ENCODE results near the gene DCBLD2. TPM values are rescaled to one million over a fixed set of nuclear protein-coding genes. Genes with fewer than 3 reads are reported as not detected.

The DCBLD2 gene
- total and polyA plus RNA-seq, 12 donors: 9.1 to 68.2 (median 40.9) TPM

DNA sequence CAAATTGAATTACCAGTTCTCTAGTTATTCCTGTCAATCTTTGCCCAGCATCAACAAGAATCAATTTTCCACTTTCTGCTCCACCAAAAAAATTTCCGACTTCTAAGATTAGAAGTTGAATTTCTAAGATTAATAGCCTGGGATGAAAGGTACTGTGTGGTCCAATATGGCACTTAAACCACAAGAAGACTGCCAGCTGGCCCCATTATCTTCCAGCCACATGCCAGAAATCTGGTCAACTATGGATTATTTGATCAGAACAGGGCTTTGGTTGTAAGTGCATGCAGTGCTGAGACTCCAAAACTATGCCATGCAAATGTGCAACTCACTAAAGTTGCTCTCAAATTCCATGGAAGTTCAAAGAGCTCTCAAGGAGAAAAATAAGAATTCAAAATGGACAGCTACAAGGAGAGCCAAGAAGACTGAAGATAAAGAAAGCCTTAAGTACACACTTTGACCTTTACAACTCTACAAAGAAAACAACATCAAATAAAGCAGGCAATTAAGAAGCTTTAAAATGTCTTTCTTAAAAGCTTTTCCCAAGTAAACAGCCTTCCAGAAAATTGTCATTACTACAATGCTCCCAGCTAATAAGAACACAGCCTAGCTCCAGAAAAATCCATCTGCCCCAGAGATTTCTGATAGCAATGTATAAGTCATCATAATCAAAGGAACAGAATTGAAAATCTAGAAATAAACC is 74.1 kb downstream of the DCBLD2 start:
- TF ChIP-seq, protein P1, sequence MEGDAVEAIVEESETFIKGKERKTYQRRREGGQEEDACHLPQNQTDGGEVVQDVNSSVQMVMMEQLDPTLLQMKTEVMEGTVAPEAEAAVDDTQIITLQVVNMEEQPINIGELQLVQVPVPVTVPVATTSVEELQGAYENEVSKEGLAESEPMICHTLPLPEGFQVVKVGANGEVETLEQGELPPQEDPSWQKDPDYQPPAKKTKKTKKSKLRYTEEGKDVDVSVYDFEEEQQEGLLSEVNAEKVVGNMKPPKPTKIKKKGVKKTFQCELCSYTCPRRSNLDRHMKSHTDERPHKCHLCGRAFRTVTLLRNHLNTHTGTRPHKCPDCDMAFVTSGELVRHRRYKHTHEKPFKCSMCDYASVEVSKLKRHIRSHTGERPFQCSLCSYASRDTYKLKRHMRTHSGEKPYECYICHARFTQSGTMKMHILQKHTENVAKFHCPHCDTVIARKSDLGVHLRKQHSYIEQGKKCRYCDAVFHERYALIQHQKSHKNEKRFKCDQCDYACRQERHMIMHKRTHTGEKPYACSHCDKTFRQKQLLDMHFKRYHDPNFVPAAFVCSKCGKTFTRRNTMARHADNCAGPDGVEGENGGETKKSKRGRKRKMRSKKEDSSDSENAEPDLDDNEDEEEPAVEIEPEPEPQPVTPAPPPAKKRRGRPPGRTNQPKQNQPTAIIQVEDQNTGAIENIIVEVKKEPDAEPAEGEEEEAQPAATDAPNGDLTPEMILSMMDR (IDR thresholded peaks at IDR 0.05): no peak
- TF ChIP-seq POLR2A (IDR thresholded peaks at IDR 0.05): no peak
- 29 to 50% (median 49%) methylated on average over 1 of the region's 1 CpG for WGBS, 4 donors

DNA sequence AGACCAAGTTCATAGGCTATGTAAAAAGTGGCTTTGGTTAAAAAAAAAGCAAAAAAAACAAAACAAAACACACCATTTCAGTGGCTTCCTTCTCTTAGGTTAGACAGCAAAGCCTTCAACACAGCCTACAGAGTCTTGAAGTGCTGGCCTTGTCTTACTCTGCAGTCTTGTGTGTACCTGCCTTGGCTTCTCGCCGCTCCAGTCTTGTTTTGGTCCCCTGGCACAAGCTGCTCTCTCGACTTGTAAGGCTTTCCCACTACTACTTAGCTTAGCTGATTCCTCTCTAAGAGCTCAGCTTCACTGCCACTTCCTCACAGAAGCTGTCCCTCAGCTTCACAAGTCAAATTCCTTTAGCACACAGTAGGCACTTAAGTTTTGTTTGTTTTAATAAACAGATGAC is 75.4 kb downstream of the DCBLD2 start:
- DNase-seq: no peak
- H3K36me3 ChIP-seq (replicated peaks in 1 of 2): no peaks in the 10 kb centered on the region
- 87 to 92% (median 90%) methylated on average over 3 of the region's 3 CpGs for WGBS, 4 donors
- no peak overlapping the region for H3K4me3 ChIP-seq
- intact Hi-C loops (cut with DNase I): loop anchor here in 1 of 2 donors (10.0 kb wide), 1 partner anchor 59 kb away; no protein-coding TSS in a partner anchor
- no peaks in the 10 kb centered on the region for H3K4me1 ChIP-seq (replicated peaks in 1 of 2)
- TF ChIP-seq POLR2A (IDR thresholded peaks at IDR 0.05): no peak
- TF ChIP-seq, protein P1 (IDR thresholded peaks at IDR 0.05): no peak
- no peaks in the 10 kb centered on the region for H3K9me3 ChIP-seq (replicated peaks in 1 of 3)
- H3K27ac ChIP-seq: no peak overlapping the region
- H3K27me3 ChIP-seq: no peaks in the 10 kb centered on the region

More for the DNA sequence above, 74.1 kb downstream of the DCBLD2 start:
- Histone ChIP-seq H3K4me1 (replicated peaks in 1 of 2) (no peaks in the 10 kb centered on the region), H3K27ac (no peak overlapping the region), H3K27me3 (no peaks in the 10 kb centered on the region), H3K36me3 (replicated peaks in 1 of 2) (no peaks in the 10 kb centered on the region), H3K4me3 (no peak overlapping the region), H3K9me3 (replicated peaks in 1 of 3) (no peaks in the 10 kb centered on the region)
- DNase-seq: no peak
- intact Hi-C loops (cut with DNase I): loop anchor here in 1 of 2 donors (10.0 kb wide), 1 partner anchor 57 kb away; no protein-coding TSS in a partner anchor

DNA sequence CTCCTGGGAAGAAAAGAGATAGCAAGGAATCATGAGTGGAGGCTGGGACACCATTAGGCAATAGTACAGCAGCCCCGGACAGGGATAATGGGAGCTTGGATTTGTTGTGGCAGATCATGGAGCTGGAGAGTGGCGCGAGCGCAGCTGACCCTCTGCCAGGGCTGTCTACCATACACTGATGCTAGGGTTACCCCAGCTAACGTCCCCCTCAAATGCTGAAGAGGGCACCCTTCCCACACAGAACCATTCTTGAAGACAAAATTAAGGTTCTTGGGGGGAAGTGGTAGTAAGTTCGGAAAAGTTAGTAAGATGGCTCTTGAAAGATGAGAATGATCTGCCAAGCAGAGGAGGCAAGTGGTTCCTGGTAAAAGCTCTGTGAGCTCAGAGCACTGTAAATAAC is 77.2 kb downstream of the DCBLD2 start:
- no peaks in the 10 kb centered on the region for H3K27me3 ChIP-seq
- no peak for DNase-seq
- no peaks in the 10 kb centered on the region for H3K4me1 ChIP-seq (replicated peaks in 1 of 2)
- TF ChIP-seq, protein P1 (IDR thresholded peaks at IDR 0.05): peak in 1 of 6 experiments; percentile 13
- TF ChIP-seq POLR2A (IDR thresholded peaks at IDR 0.05): no peak
- H3K9me3 ChIP-seq (replicated peaks in 1 of 3): no peaks in the 10 kb centered on the region
- H3K4me3 ChIP-seq: no peak overlapping the region
- H3K36me3 ChIP-seq (replicated peaks in 1 of 2): no peaks in the 10 kb centered on the region
- H3K27ac ChIP-seq: no peak overlapping the region
- intact Hi-C loops (cut with DNase I): loop anchor here (5.0 to 10.0 kb wide), 2 partner anchors 61 to 168 kb away; no protein-coding TSS in a partner anchor
- 90 to 98% (median 95%) methylated on average over 6 of the region's 6 CpGs for WGBS, 4 donors

DNA sequence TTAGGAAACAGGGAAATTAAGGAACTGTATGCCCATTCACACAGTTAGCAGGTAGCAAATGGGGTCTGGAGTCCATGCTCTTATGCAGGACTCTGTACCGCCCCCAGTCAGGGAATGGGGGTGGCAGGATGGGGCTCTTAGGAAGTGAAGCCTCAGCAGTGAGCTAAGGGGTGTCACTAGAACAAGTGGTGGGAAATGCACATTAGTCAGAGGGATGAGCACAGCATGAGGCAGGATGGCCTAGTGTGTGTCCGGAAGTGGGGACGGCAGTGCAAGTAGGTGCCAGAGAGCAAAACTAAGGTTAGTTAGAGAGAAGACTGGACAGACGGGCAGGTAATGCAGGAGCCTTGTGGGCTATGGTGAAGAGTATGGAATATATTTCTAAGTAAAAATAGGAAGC is 77.7 kb downstream of the DCBLD2 start:
- no peak for TF ChIP-seq POLR2A (IDR thresholded peaks at IDR 0.05)
- TF ChIP-seq, protein P1 (IDR thresholded peaks at IDR 0.05): no peak
- no peak for DNase-seq
- intact Hi-C loops (cut with DNase I): loop anchor here (5.0 to 10.0 kb wide), 2 partner anchors 61 to 169 kb away; no protein-coding TSS in a partner anchor
- H3K36me3 ChIP-seq (replicated peaks in 1 of 2): no peaks in the 10 kb centered on the region
- no peak overlapping the region for H3K27ac ChIP-seq
- no peaks in the 10 kb centered on the region for H3K9me3 ChIP-seq (replicated peaks in 1 of 3)
- no peak overlapping the region for H3K4me3 ChIP-seq
- H3K27me3 ChIP-seq: no peaks in the 10 kb centered on the region
- WGBS, 4 donors: 92 to 98% (median 97%) methylated on average over 4 of the region's 4 CpGs
- no peaks in the 10 kb centered on the region for H3K4me1 ChIP-seq (replicated peaks in 1 of 2)
